Activated T-helper 2 cell treated with anti-CD3 and anti-CD28 coated beads, Interferon-gamma antibody, Interleukin-2, Interleukin-4, amounts not matched to agents 10 μg/mL and 5 μg/mL and 100 μg/mL, durations not matched to agents 14 hours and 24 hours and 36 hours (primary cell): ENCODE results near the gene CHAC1. TPM values are rescaled to one million over a fixed set of nuclear protein-coding genes. Genes with fewer than 3 reads are reported as not detected.
"Not testable (repeated sequence)": the region's sequence is repeated elsewhere in the genome, so short reads cannot be mapped to it uniquely, and the experiment has no call there.

Source experiments
- DNase-seq: peaks from one replicate; pipeline ENCODE4 v3.0.0; 2021; ENCODE audit warnings: low spot score
- H3K27ac Mint-ChIP-seq: one replicate; pipeline ENCODE4 v1.8.0; 2021; ENCODE audit warnings: mixed read lengths
- H3K27me3 Mint-ChIP-seq: one replicate; pipeline ENCODE4 v1.8.0; 2021; ENCODE audit warnings: low read depth, mixed read lengths
- H3K36me3 Mint-ChIP-seq: one replicate; pipeline ENCODE4 v1.8.0; 2021; ENCODE audit warnings: low read depth, mixed read lengths
- H3K4me1 Mint-ChIP-seq: one replicate; pipeline ENCODE4 v1.8.0; 2021; ENCODE audit warnings: low read depth, mixed read lengths
- H3K4me3 Mint-ChIP-seq: one replicate; pipeline ENCODE4 v1.8.0; 2021; ENCODE audit warnings: low read depth, mild to moderate bottlenecking, moderate library complexity, mixed read lengths
- H3K9me3 Mint-ChIP-seq: one replicate; pipeline ENCODE4 v1.8.0; 2021; ENCODE audit warnings: mixed read lengths
- intact Hi-C: fragments of 100-400 bp; cut with micrococcal nuclease; formaldehyde crosslinking; loops from one replicate; pipeline ENCODE4 v1.15.1; 2023
- total RNA-seq: library from RNA; stranded (reverse); gene quantifications from 2 replicates; pipeline ENCODE4 v1.2.3, GENCODE V29; 2022

CHAC1 gene
- total RNA-seq, 1 donor from 2014 or later = 3.6 TPM

- Mint-ChIP-seq H3K4me3 (no peak overlapping the region), H3K36me3 (no peaks in the 10 kb centered on the region), H3K4me1 (peaks cover 22% of the 10 kb centered on the region), H3K27me3 (no peaks in the 10 kb centered on the region), H3K27ac (no peak overlapping the region), H3K9me3 (no peaks in the 10 kb centered on the region)
- intact Hi-C loops = no loop called here
- no peak for DNase-seq
Observed at GRCh38 chr15:40948706-40949473, 4.4 kb upstream of the CHAC1 start.

GRCh38 chr15:40949756-40950207, 3.5 kb upstream of the CHAC1 start:
- DNase-seq = no peak
- no peaks in the 10 kb centered on the region for H3K36me3 Mint-ChIP-seq
- H3K27me3 Mint-ChIP-seq = no peaks in the 10 kb centered on the region
- peaks cover 27% of the 10 kb centered on the region for H3K4me1 Mint-ChIP-seq
- intact Hi-C loops = no loop called here
- H3K4me3 Mint-ChIP-seq = no peak overlapping the region
- no peaks in the 10 kb centered on the region for H3K9me3 Mint-ChIP-seq
- H3K27ac Mint-ChIP-seq = no peak overlapping the region

- Mint-ChIP-seq H3K27me3 (no peaks in the 10 kb centered on the region), H3K36me3 (peaks cover 10% of the 10 kb centered on the region), H3K27ac (peak overlapping the region; percentile 69), H3K9me3 (no peaks in the 10 kb centered on the region), H3K4me1 (peaks cover 29% of the 10 kb centered on the region), H3K4me3 (peak overlapping the region; percentile 84)
- no peak for DNase-seq
- intact Hi-C loops = loop anchor here (2.0 kb wide), 2 partner anchors 47 to 279 kb away; partner anchors contain the start of genes CHP1 and EXD1
Observed at GRCh38 chr15:40951764-40952163, 1.5 kb upstream of the CHAC1 start.

GRCh38 chr15:40952301-40952900, 870 bp upstream of the CHAC1 start:
- DNase-seq = no peak
- Mint-ChIP-seq H3K36me3 (peaks cover 10% of the 10 kb centered on the region), H3K4me1 (peaks cover 29% of the 10 kb centered on the region), H3K4me3 (peak overlapping the region; percentile 84), H3K9me3 (no peaks in the 10 kb centered on the region), H3K27me3 (no peaks in the 10 kb centered on the region), H3K27ac (peak overlapping the region; percentile 87)
- intact Hi-C loops = loop anchor here (2.0 kb wide), 2 partner anchors 48 to 278 kb away; partner anchors contain the start of genes CHP1 and EXD1

- intact Hi-C loops = loop anchor here (2.0 kb wide), 2 partner anchors 49 to 277 kb away; partner anchors contain the start of genes CHP1 and EXD1
- Mint-ChIP-seq H3K27me3 (no peaks in the 10 kb centered on the region), H3K9me3 (no peaks in the 10 kb centered on the region), H3K36me3 (peaks cover 10% of the 10 kb centered on the region), H3K4me3 (peak overlapping the region; percentile 84), H3K4me1 (peaks cover 29% of the 10 kb centered on the region), H3K27ac (peak overlapping the region; percentile 59)
- DNase-seq = no peak
Observed at GRCh38 chr15:40953713-40954074, 423 bp downstream of the CHAC1 start.

- H3K27ac Mint-ChIP-seq = peak overlapping the region; percentile 59
Observed at GRCh38 chr15:40954158-40954848, 1.0 kb downstream of the CHAC1 start.

GRCh38 chr15:40955141-40955903, 2.1 kb downstream of the CHAC1 start:
- Mint-ChIP-seq H3K36me3 (peaks cover 10% of the 10 kb centered on the region), H3K27me3 (no peaks in the 10 kb centered on the region), H3K9me3 (no peaks in the 10 kb centered on the region), H3K4me3 (peak overlapping the region; percentile 84), H3K27ac (no peak overlapping the region), H3K4me1 (peaks cover 29% of the 10 kb centered on the region)
- DNase-seq = no peak
- intact Hi-C loops = no loop called here

More at GRCh38 chr15:40954158-40954848, 1.0 kb downstream of the CHAC1 start:
- Mint-ChIP-seq H3K4me3 (peak overlapping the region; percentile 84), H3K4me1 (peaks cover 29% of the 10 kb centered on the region)
- DNase-seq, H3K9me3 Mint-ChIP-seq, H3K27me3 Mint-ChIP-seq, intact Hi-C loops, H3K36me3 Mint-ChIP-seq: not testable (repeated sequence)

- no peaks in the 10 kb centered on the region for H3K27me3 Mint-ChIP-seq
Observed at GRCh38 chr15:40955930-40956540, 2.8 kb downstream of the CHAC1 start.

GRCh38 chr15:40956541-40956982, 3.3 kb downstream of the CHAC1 start:
- intact Hi-C loops = no loop called here
- Mint-ChIP-seq H3K27me3 (no peaks in the 10 kb centered on the region), H3K27ac (no peak overlapping the region), H3K36me3 (peaks cover 10% of the 10 kb centered on the region), H3K4me3 (peak overlapping the region; percentile 17), H3K4me1 (peaks cover 27% of the 10 kb centered on the region), H3K9me3 (no peaks in the 10 kb centered on the region)
- no peak for DNase-seq

More at GRCh38 chr15:40955930-40956540, 2.8 kb downstream of the CHAC1 start:
- peaks cover 29% of the 10 kb centered on the region for H3K4me1 Mint-ChIP-seq
- H3K9me3 Mint-ChIP-seq = no peaks in the 10 kb centered on the region
- peaks cover 10% of the 10 kb centered on the region for H3K36me3 Mint-ChIP-seq
- H3K4me3 Mint-ChIP-seq = peak overlapping the region; percentile 20
- DNase-seq = no peak
- intact Hi-C loops = no loop called here
- H3K27ac Mint-ChIP-seq = no peak overlapping the region

- Mint-ChIP-seq H3K36me3 (peaks cover 10% of the 10 kb centered on the region), H3K4me3 (no peak overlapping the region), H3K27me3 (no peaks in the 10 kb centered on the region), H3K9me3 (no peaks in the 10 kb centered on the region), H3K27ac (no peak overlapping the region), H3K4me1 (peaks cover 23% of the 10 kb centered on the region)
- intact Hi-C loops = no loop called here
- no peak for DNase-seq
Observed at GRCh38 chr15:40957041-40957555, 3.8 kb downstream of the CHAC1 start.

- no peaks in the 10 kb centered on the region for H3K9me3 Mint-ChIP-seq
- peaks cover 18% of the 10 kb centered on the region for H3K4me1 Mint-ChIP-seq
- no peak overlapping the region for H3K4me3 Mint-ChIP-seq
- no peaks in the 10 kb centered on the region for H3K27me3 Mint-ChIP-seq
- no peak for DNase-seq
- no peak overlapping the region for H3K27ac Mint-ChIP-seq
- intact Hi-C loops = no loop called here
- H3K36me3 Mint-ChIP-seq = peaks cover 10% of the 10 kb centered on the region
Observed at GRCh38 chr15:40957581-40958051, 4.3 kb downstream of the CHAC1 start.
